Activated effector memory CD4-positive, alpha-beta T cell treated with anti-CD3 and anti-CD28 coated beads, Interleukin-2, amount 50 U/mL, for 16 hours (primary cell): ENCODE data around the gene TRIM17.

Source experiments
- DNase-seq: peaks from one replicate; pipeline ENCODE4 v3.0.0-alpha.2; 2020

TRIM17 gene

DNA sequence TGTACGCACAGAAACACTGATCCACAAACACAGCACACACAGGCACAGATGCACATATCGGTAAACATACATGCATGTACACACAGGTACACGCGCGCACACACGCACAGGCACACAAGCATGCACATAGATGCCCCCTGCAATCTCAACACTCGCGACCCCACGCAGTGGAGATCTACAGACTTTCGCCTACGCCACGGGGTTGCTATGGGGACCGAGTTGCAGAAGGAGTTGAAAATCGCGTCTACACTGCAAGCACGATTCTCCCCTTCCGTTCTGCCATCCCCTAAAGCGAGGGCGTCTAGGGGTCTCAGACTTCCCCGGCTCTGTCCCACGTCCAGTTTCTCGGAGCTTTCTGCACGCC, 826 bp downstream of the TRIM17 start:
- DNase-seq, result no peak

DNA sequence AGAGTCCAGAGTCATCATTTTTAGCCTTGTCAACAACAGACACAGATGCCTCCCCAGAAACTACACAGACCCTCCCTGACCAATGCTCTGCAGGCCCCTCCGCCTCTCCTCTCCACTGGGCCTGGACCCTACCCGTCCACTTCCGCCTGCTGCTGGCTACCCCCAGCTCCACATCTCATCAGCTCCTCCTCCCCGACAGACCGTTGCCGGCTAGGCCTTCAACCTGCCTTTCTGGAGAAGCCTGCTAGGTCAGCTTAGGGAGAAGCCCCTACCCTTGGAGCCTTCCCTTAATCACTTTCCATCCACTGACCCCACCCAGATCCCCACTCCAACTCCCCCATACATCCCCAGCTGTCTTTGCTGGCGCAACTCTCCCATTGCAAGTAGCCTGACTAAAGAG, 1.4 kb downstream of the TRIM17 start:
- DNase-seq, result no peak

DNA sequence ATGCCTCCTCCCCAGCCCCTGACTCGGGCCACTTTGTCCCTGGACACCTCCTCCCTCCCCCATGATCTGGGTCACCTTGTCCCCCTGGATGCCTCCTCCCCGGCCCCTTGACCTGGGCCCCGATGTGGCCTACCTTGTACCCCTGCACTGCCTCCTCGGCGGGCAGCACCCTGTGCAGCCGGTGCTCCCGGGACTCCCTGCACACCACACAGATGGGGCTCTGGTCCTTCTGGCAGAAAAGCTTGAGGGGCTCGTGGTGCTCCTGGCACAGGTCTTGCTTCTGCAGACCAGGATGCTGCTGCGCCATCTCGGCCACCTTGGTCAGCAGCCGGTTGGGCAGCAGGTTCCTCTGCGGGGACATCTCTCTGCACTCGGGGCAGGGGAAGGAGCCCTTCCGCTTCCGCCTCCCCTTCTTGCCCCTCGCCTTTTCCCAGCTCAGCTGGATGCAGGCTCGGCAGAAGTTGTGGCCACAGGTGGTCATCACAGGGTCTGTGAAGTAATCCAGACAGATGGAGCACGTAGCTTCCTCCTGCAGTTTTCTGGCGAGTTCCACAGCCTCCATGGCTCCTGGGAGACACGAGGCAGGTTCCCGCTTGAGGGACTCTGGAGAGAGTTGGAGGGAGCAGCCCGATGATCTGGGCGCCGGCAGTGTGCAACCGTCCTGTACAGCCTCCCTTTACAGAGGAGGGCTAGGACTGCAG, 2.0 kb downstream of the TRIM17 start:
- DNase-seq, result no peak

DNA sequence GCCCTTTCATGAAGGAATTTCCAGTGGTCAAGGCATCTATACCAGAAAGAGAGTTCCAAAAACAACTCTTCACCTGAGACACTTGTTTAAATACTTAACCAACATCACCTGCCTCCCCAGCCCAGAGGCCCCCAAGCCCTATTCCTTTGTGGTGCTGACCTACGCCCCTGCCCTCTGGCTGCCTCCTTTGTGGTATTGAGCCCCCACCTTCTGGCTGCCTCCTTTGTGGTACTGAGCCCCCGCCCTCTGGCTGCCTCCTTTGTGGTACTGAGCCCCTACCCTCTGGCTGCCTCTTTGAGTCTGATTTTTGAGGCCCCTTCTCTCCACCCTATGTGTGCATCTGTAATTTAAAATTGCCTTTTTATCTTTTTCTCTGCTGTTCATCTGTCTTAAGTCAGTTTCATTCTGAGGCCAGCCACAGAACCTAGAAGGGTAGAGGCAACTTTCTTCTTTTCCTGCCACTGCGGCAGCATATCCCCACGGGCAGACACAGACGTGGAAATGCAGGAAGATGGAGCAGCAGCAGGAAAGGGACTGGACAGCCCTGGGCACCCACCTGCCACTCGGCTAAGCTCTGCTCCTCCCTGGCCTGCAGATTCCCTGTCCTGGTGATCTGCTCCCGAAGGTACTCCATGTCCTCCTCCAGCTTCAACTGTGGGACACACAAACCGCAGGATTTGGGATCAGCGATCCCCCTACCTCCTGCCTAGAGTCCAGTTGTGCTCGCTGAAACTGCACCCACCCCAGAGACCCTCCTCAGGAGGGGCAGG, 3.2 kb downstream of the TRIM17 start:
- DNase-seq, result no peak

DNA sequence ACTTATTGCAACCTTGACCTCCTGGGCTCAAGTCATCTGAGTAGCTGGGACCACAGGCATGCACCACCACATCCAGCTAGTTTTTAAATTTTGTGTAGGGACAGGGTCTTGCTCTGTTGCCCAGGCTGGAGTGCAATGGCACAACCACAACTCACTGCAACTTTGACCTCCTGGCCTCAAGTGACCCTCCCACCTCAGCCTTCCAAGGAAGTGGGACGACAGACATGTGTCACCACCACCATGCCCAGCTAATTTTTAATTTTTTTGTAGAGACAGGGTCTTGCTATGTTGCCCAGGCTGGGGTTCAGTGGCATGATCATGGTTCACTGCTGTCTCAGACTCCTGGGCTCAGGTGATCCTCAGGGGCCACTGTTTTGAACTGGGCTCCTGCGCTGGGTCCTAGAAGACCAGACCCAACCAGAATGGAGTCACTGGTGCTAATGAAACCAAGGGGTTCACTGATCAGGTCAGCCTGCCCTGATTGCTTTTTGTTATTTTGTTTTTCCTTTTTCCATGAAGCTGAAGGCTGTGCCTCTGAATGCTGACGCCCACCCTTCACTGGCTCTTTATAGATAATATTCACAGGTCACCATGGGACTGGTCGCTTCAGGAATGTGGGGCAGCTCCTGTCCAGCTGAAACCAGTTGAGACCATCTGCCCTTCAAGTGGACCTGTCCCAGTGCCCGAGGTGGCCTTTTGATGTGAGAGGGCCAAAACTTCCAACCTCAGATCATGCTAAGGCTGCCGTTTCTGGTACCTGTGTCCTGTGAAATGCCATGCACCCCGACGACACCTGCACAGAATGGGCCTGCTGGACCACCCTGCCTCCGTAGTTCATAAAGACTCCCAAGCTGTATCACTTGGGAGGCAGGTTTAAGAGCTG, 4.9 kb downstream of the TRIM17 start:
- no peak for DNase-seq

DNA sequence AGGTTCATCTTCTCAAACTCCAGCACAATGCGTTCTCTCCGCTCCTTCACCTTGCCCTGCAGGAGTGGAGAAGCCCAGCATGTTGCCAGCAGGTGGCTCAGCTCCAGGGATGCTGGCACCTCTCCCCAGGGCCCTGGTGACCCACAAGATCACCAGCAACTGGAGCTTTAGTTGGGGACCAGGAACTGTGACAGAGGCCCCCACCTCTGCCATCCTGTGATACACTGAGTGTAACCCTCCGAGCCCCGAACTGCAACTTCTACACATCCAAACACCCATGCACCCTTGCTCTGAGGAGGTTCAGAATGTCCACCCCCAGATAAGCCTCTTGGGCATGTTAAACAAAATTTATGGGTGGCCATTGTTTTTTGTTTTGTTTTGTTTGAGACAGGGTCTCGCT, 5.5 kb downstream of the TRIM17 start:
- no peak for DNase-seq

DNA sequence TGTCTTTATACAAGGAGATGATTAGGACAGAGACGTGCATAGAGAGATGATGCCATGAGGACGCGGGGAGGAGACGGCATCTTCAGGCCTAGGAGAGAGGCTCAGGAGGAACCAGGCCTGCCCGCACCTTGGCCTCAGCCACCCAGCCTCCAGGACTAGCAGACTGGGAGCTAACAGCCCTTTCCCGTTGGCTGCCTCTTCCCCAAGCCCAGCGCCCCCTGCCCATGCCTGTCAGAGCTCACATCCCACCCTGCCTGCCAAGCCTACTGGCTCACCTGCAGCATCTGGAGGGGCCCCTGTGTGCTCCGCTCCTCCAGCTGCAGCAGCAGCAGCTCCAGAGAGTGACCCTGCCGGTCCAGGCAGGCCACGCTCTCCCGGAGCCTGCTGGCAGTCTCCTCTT, 6.0 kb downstream of the TRIM17 start:
- peak; percentile 36 for DNase-seq

DNA sequence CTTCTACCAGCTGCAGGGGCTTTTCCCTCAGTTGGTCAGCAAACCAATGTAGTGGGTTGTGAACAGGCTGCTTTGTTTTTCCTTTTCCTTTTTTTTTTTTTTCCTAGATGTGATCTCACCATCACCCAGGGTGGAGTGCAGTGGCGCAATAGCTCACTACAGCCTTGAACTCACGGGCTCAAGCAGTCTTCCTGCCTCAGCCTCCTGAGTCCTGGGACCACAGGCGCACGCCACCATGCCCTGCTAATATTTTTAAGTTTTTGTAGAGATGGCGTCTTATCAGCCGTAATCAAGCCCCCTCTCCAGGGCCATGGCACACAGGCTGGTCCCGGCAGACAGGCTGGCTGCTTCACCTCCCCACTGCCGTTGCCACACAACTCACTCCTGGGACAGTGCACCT, 6.6 kb downstream of the TRIM17 start:
- peak; percentile 50 for DNase-seq

DNA sequence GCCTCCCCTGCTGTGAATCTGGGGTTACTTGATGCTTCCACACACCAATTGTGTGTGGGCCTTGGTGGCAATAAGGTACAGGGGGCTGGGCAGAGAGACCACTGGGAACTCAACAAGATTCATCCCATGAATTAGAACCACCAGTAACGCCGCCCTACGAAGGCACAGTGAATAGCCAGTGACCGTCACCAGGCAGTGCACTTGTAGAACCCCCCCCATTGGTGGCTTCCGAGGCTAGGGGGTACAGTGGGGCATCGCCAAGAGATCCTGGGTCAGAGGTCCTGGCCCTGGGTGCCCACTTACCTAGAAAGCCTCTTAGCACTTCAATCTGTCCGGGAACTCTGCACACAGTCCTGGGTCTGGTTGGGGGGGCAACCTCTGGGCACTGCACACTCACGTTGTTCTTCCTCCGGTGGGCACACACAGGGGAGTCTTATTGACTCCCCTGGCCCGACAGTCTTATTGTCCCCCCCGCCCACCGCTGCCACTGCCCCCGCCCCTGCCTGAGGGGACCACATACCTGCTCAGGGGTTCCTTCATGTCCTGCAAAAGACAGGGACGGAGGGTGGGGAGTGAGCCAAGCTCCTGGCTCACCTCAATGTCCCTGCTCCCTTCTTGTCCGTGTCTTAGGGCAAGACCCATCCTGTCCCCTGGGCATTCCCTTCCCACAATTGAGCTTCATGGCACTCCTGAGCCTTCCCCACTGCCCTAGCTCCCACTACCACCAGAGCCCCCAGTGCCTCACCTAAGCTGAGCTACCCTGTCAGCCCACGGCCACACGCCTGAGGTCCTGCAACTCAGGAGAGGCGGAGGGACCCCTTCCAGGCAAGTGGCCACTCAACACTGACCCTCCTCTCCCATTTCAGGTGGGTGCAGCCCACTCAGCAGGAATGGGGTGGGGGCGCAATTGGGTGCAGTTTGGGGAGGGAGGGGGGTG, 7.5 kb downstream of the TRIM17 start:
- peak; percentile 62 for DNase-seq

DNA sequence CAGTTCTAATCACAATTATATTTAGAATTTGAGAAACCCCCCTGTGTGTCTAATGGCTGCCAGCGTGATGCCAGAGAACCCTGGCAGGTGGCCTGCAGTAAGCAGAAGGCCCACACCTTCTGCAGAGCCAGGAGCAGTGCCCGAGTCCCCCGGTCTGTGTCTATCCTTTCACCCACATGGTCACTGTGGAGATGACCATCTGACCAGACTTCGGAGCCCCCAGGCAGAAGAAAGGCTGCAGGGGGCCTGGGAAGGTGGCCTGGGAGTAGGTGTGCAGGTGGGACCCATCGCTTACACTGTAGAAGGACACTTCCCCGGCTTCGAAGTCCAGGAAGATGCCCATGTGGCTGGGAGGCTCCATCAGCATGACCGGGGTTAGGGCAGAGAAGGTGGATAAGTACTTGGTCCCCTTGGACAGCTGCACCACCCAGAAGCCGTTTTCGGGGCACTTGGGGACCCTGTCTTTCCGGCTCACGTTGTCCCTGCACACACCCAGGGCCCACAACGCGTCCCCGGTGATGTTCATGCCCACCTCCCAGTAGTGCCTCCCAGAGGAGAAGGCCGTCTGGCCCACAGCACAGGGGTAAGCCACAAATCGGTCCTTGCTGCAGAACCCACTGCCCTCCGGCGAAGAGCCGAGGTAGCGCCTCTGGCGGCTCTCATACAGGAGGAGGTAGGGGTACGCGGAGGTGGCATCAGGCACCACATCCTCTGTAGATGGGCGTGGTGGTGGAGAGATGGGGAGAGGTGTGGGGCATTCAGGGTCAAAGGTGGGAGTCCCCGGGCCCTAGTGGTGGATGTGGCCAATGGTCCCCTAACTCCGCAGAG, 8.4 kb downstream of the TRIM17 start:
- peak; percentile 63 for DNase-seq

DNA sequence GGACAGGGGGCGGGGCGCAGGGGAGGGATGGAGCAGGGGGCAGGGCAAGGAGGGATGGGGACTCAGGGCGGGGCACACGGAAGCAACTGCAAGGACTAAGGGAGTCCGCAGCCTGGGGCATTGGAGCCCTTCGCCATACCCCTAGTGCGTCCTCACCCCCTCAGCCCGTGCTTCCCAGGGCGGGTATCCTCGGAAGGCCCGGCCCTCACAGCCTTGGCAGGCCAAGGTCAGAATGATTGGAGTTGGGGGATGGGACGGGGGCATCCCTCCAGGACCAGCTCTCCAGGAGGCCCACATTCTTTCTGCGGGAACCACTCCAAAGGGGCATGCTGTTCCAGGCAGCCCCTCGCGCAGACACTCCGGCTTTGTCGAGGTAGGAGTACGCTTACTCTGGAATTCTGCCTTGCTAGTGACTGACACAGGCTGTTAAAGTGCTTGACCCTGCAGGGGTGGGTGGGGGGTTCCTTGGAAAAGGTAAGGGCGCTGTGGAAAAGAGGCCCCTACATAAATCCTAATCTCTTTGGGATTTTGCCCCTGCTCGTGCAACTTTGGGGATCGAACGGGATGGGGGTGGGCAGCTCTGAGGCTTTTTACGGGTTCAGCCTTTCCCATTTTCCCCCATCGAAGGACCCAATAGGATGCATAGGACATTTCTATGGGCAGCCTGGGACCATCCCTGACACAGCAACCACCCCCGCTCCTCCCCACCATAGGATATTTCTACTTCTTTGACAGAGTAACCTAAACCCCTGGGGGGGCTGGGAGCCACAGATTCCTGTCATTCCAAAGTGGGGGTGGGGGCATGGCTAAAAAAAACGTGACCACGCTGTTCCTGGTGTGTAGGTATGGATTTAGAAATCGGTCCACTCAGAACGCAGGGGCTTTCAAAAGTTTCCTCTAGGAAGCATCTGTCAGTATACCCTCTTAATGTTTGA, 9.3 kb downstream of the TRIM17 start:
- DNase-seq, result peak; percentile 61

DNA sequence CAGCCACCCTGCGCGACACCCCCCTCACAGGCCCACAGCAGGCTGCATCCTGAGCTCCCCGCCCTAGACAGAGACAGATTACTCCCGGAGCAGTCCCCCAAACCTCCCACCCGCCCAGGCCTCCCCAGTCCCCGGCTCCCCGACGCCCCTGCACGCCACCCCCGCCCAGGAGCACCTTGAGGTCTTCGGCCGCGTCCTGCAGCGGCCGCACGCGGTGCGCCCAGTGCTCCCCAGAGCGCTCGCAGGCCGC, 10.8 kb downstream of the TRIM17 start:
- no peak for DNase-seq

DNA sequence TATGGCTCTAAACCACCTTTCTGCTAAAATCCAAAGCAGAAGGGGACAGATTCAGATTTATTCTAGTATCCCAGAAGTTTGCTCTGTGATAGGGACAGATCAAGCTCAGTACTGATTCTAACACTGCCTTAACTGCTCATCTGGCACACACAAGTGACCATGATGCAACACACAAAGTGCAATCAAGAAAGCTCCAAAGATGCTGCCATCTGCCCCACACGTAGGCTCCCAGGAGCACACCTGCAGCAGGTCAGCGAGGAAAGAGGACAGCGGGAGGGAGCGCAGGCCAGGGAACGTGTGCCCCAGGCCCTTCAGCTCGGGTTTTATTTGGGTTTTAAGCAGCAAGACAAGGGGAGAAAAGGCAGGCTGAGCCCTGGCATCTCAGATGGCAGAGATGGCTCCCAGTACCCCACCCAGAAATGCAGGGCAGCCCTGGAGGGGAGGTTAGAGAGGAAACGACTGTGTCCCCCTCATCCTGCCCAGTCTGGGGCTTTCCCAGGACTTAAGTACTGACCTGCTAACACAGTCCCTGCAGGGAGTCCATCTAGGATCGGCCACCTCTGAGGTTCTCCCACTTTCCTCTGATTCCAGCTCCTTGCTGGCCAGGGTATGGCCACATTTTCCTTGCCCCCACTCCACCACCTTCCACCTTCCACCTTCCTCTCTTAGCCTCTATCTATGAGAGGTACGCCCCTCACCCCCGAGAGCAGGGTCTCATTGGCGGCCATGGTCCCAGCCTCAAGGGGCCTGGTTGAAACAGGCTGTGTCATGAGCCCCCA, 11.3 kb downstream of the TRIM17 start:
- peak; percentile 64 for DNase-seq

DNA sequence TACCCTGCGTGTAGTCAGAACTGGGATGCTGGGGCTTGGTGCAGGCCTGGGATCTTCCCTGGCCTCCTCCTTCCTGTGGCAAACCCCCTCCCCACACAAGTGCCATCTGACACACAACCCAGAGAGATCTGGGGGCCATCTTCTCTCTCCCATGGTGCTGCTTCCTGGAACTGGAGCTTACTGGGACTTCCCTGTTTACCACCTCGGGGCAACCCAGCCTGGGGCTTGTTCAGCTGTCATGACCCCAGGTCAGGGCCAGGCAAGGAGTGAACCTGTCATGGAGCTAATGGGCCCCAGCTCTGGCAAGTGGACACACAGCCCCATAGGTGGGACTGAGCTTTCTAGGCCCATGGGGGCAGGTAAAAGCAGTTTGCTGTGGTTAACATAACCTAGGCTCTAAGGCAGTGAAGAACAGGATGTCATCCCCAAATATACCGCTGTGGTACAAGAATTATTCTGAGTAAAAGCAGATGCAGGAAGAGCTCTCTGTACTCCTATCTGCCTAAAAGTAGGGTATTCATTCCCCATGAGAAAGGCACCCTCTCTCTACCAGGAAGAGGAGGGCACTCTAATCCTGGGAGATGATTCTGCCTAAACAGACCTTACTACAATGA, 12.4 kb downstream of the TRIM17 start:
- peak; percentile 67 for DNase-seq

DNA sequence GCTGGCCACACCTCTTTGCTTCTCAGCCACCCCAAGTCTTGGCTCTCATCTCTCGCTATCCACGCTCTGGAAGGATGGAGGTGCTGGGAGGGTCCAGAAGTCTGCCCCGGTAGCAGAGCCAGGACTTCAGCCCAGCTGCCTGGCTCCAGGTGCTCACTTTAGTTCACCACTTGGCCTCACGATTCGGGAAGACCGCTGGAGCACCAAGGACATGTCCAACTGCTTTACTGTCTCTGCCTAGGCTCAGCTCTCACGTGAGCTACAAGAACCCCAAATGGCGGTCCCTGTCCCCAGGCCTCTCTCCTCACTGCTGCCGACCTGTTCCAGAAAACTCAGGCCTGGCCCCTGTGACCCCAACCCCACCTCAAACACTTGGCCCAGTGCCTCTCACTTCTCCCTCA, 13.4 kb downstream of the TRIM17 start:
- DNase-seq, result peak; percentile 60

DNA sequence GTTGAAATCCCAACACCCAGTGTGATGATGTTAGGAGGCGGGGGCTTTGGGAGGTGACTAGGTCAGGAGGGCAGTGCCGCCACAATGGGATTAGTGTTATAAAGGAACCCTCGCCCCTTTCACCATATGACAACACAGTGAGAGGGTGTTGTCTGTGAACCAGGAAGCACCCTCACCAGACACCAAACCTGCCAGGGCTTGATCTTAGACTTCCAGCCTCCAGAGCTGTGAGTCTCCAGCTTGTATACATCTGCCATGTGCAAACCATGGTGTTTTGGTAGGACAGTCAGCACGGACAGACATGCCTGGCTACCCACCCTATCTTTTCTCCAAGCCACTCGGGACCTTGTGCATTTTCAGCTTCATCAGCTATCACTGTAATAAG, 14.0 kb downstream of the TRIM17 start:
- DNase-seq, result peak; percentile 54

DNA sequence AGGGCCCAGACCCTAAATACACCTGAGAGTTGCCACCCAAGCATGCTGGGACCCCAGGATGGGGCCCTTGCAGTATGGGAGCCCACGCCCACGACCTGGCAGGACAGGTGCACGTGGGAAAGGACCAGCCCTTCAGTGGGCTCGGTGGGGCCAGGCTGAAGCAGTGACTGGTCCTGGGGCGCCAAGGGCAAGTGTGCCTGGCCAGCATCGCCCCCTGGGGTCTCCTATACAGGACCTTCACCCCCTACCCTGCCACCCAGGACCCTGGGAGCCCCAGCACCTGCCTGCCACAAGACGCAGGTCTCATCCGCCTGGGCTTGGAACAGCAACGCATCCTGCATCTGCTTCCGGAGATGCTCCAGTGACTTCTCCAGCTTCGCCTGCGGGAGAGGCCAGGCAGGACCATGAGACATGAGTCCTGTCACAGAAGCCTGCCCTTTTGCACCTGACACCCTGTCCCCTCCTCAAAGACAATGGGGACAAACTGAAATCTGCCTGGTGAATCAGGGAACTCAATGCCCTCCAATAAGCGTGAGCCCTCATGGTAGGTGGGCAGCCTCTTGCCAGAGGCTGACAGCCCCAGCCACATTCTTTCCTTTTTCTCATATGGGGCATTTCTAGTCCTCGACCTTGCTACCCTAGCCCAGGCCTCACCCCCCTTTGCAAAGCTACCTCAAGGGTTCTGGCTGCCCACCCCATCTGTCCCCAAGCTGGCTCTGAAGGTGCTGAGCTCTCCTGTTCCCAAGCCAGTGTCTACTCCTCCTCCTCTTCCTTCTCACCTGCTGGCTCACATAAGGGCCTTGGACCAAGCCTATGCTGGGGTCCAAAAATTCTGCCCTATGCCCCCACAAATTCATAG, 14.7 kb downstream of the TRIM17 start:
- DNase-seq, result peak; percentile 61

DNA sequence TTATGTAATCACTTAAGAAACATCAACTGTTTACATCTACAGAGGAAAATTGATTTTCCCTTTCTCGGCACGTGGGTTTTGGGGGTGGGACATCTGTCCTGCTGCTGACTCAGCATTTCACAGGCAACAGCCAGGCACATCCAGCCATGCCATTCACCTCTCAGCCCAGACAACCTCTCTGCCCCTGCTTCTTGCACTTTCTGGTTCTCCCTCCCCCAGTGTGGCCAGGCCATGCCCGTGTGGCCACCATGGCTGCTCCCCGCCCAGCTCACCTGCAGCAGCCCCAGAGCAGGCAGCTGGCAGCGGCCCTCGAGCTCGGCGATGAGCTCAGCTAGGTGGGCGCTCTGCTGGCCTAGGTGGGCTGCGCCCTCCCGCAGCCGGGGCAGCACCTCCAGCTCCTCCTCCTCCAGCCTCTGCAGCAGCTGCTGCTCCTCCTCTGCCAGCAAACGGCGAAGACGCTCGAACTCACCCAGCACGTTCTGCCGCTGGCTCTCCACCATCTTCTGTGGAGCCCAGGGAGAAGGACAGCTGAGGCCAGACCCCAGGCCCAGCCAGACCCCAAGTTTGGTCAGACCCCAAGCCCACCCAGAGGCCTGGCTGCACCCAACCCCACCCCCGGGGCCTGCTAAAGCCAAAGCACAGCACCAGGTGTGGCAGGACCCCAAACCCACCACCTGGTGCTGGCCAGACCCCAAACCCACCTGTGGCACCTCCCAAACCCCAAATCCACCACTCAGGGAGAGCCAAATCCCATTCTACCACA, 15.8 kb downstream of the TRIM17 start:
- peak; percentile 56 for DNase-seq
